Spleen (tissue), 7 donors: ENCODE data around the gene SRSF2.

Experiments used
- CTCF ChIP-seq, 11 experiments: fragments of 200-600 bp in 7 of 11; fragments of 450-650 bp in 4 of 11; sonication (generic) in 4 of 11; IDR thresholded peaks in 8 of 11; conservative IDR thresholded peaks in 3 of 11; 1 replicate in 7 of 11; 2 replicates in 4 of 11; pipeline versions ENCODE4 v1.4.0 to v1.8.0; 2016 to 2021; ENCODE audit warnings: antibody characterized with exemption in 11 of 11, inconsistent platforms in 4 of 11, mild to moderate bottlenecking in 1 of 11
- POLR2A ChIP-seq, 3 donors: fragments of 450-650 bp; IDR thresholded peaks; one replicate each; pipeline ENCODE4 v1.5.1; 2017; ENCODE audit warnings: antibody characterized with exemption in 3 of 3, mild to moderate bottlenecking in 1 of 3
- POLR2AphosphoS5 ChIP-seq, 3 donors: sonication (generic); formaldehyde crosslinking; IDR thresholded peaks; one replicate each; pipeline ENCODE4 v1.5.1; 2017; ENCODE audit warnings: antibody characterized with exemption in 3 of 3
- donor health status: DM: no; HTN: no; CAD: no; lungs with moderate emphysema.
- donor health status: DM: no; HTN: no; CAD: no.
- donor health status: DM: no; HTN: no; CAD: no.

- no peak for TF ChIP-seq CTCF (IDR thresholded peaks at IDR 0.05 in 8 of 11, conservative IDR thresholded peaks at IDR 0.05 in 3 of 11)
- TF ChIP-seq POLR2A (IDR thresholded peaks at IDR 0.05), result no peak
- TF ChIP-seq POLR2AphosphoS5 (IDR thresholded peaks at IDR 0.05), result no peak
Observed at GRCh38 chr17:76720211-76720610, 16.9 kb downstream of the SRSF2 start.
